GM21786 (cell line): Measurements from ENCODE around the gene RNASET2.
A peak's percentile ranks its signal among the peaks of the same experiment; 100 is the strongest.

Experiments
- ATAC-seq: cut with Tn5 transposase; IDR thresholded peaks from one replicate; pipeline ENCODE4 v1.9.1; 2021; ENCODE audit not compliant: unreplicated experiment

The RNASET2 gene

GRCh38 chr6:166956444-166957086 is at the start of gene RNASET2:
Gene RNASET2 (minus strand): TSS chr6:166956550. CDS start chr6:166956182, 368 bp downstream.
- peak; percentile 53 for ATAC-seq

- no peak for ATAC-seq
Observed at GRCh38 chr6:167005350-167006159, 49.2 kb upstream of the RNASET2 start.

GRCh38 chr6:167000759-167001158 is 44.4 kb upstream of the RNASET2 start:
- ATAC-seq, result no peak

- no peak for ATAC-seq
Observed at GRCh38 chr6:166999884-167000253, 43.5 kb upstream of the RNASET2 start.

- ATAC-seq, result peak; percentile 89
Observed at GRCh38 chr6:166999145-166999883, 43.0 kb upstream of the RNASET2 start, which contains the start of gene CEP43. Gene CEP43 (plus strand): TSS chr6:166999397. CDS start chr6:166999413, 16 bp downstream.

GRCh38 chr6:166998256-166999144 is 42.1 kb upstream of the RNASET2 start:
- ATAC-seq, result peak; percentile 4

GRCh38 chr6:166997768-166998255 is 41.5 kb upstream of the RNASET2 start:
- peak; percentile 37 for ATAC-seq

GRCh38 chr6:166997348-166997747 is 41.0 kb upstream of the RNASET2 start:
- no peak for ATAC-seq

- no peak for ATAC-seq
Observed at GRCh38 chr6:166996406-166996805, 40.1 kb upstream of the RNASET2 start.

- peak; percentile 72 for ATAC-seq
Observed at GRCh38 chr6:166989427-166990032, 33.2 kb upstream of the RNASET2 start.

- no peak for ATAC-seq
Observed at GRCh38 chr6:166988674-166989201, 32.4 kb upstream of the RNASET2 start.

- no peak for ATAC-seq
Observed at GRCh38 chr6:166987930-166988329, 31.6 kb upstream of the RNASET2 start.

- no peak for ATAC-seq
Observed at GRCh38 chr6:166987448-166987847, 31.1 kb upstream of the RNASET2 start.

GRCh38 chr6:166980738-166981137 is 24.4 kb upstream of the RNASET2 start:
- ATAC-seq, result no peak

- ATAC-seq, result no peak
Observed at GRCh38 chr6:166977621-166978525, 21.5 kb upstream of the RNASET2 start.

- no peak for ATAC-seq
Observed at GRCh38 chr6:166976636-166977035, 20.3 kb upstream of the RNASET2 start.

GRCh38 chr6:166972101-166972500 is 15.8 kb upstream of the RNASET2 start:
- no peak for ATAC-seq

- ATAC-seq, result no peak
Observed at GRCh38 chr6:166971271-166971670, 14.9 kb upstream of the RNASET2 start.

- ATAC-seq, result no peak
Observed at GRCh38 chr6:166970776-166971175, 14.4 kb upstream of the RNASET2 start.
